CD14-positive monocyte (primary cell): ENCODE results near the gene SOX30. TPM values are rescaled to one million over a fixed set of nuclear protein-coding genes. Genes with fewer than 3 reads are reported as not detected.

Experiments used
- DNase-seq, 3 donors: peaks; one replicate each; pipeline ENCODE4 v3.0.0-alpha.2; 2011 to 2022
- H2AFZ ChIP-seq: 2 replicates; pipeline ENCODE4 v1.6.0; 2012; ENCODE audit warnings: mild to moderate bottlenecking, low read depth, low read length, inconsistent platforms; ENCODE audit not compliant: insufficient read depth, poor library complexity, severe bottlenecking
- H3K27ac ChIP-seq, 2 donors: 1 replicate in 1 of 2; 2 replicates in 1 of 2; pipeline ENCODE4 v1.5.1; 2012 to 2013; ENCODE audit warnings: low read length in 2 of 2, control low read depth in 1 of 2, inconsistent platforms in 1 of 2, low read depth in 1 of 2, mild to moderate bottlenecking in 1 of 2
- H3K27me3 ChIP-seq, 2 donors: one replicate each; pipeline versions ENCODE4 v1.6.0 to v1.6.1; 2011 to 2013; ENCODE audit warnings: low read length in 2 of 2; ENCODE audit not compliant: control insufficient read depth in 2 of 2, insufficient read depth in 2 of 2
- H3K36me3 ChIP-seq, 2 donors: replicated peaks in 1 of 2; 1 replicate in 1 of 2; 2 replicates in 1 of 2; pipeline versions ENCODE4 v1.5.1 to v1.6.1; 2012 to 2013; ENCODE audit warnings: low read length in 2 of 2, control low read depth in 1 of 2, inconsistent platforms in 1 of 2, mild to moderate bottlenecking in 1 of 2; ENCODE audit not compliant: insufficient read depth in 2 of 2, control insufficient read depth in 1 of 2
- H3K4me1 ChIP-seq, 2 donors: 1 replicate in 1 of 2; 2 replicates in 1 of 2; pipeline versions ENCODE4 v1.5.1 to v1.6.1; 2012 to 2013; ENCODE audit warnings: low read length in 2 of 2, control low read depth in 1 of 2, inconsistent platforms in 1 of 2, mild to moderate bottlenecking in 1 of 2, moderate library complexity in 1 of 2; ENCODE audit not compliant: insufficient read depth in 2 of 2, control insufficient read depth in 1 of 2
- H3K4me2 ChIP-seq: replicated peaks from 2 replicates; pipeline ENCODE3; 2012; ENCODE audit warnings: low read length, moderate library complexity, mild to moderate bottlenecking; ENCODE audit not compliant: poor library complexity, severe bottlenecking; ENCODE audit errors: extremely low read depth
- H3K4me3 ChIP-seq, 3 experiments: fragments of 200-600 bp in 1 of 3; sonication (generic) in 1 of 3; replicated peaks in 1 of 3; 1 replicate in 2 of 3; 2 replicates in 1 of 3; pipeline ENCODE4 v1.5.1; 2011 to 2013; ENCODE audit warnings: low read length in 3 of 3, mild to moderate bottlenecking in 3 of 3, control low read depth in 2 of 3, low read depth in 2 of 3, inconsistent platforms in 1 of 3, moderate library complexity in 1 of 3
- H3K79me2 ChIP-seq: 2 replicates; pipeline ENCODE4 v1.6.0; 2012; ENCODE audit warnings: mild to moderate bottlenecking, control low read depth, inconsistent platforms, low read length, moderate library complexity; ENCODE audit not compliant: insufficient read depth
- H3K9ac ChIP-seq: 2 replicates; pipeline ENCODE4 v1.6.0; 2017; ENCODE audit warnings: low read length, mild to moderate bottlenecking; ENCODE audit not compliant: insufficient read depth, poor library complexity, severe bottlenecking
- H3K9me3 ChIP-seq, 2 donors: replicated peaks in 1 of 2; 1 replicate in 1 of 2; 2 replicates in 1 of 2; pipeline versions ENCODE4 v1.5.1 to v1.6.1; 2012 to 2013; ENCODE audit warnings: low read length in 2 of 2, control low read depth in 1 of 2; ENCODE audit not compliant: control insufficient read depth in 1 of 2, insufficient read depth in 1 of 2
- H4K20me1 ChIP-seq: 2 replicates; pipeline ENCODE4 v1.6.0; 2012; ENCODE audit warnings: mild to moderate bottlenecking, low read length, control low read depth, moderate library complexity; ENCODE audit not compliant: insufficient read depth
- H3K27ac Mint-ChIP-seq, 7 donors: one replicate each; pipeline ENCODE4 v1.8.0; 2020; ENCODE audit warnings: mild to moderate bottlenecking in 7 of 7, mixed read lengths in 7 of 7, moderate library complexity in 6 of 7, inconsistent platforms in 2 of 7
- H3K27me3 Mint-ChIP-seq, 3 donors: one replicate each; pipeline ENCODE4 v1.8.0; 2021 to 2022; ENCODE audit warnings: low read depth in 3 of 3, mild to moderate bottlenecking in 3 of 3, mixed read lengths in 3 of 3, moderate library complexity in 3 of 3, inconsistent platforms in 1 of 3
- H3K36me3 Mint-ChIP-seq, 2 donors: one replicate each; pipeline ENCODE4 v1.8.0; 2020; ENCODE audit warnings: mixed read lengths in 2 of 2, inconsistent platforms in 1 of 2, mild to moderate bottlenecking in 1 of 2
- H3K4me1 Mint-ChIP-seq: one replicate; pipeline ENCODE4 v1.8.0; 2020; ENCODE audit warnings: mild to moderate bottlenecking, mixed read lengths
- H3K4me3 Mint-ChIP-seq, 2 donors: one replicate each; pipeline ENCODE4 v1.8.0; 2020; ENCODE audit warnings: mild to moderate bottlenecking in 2 of 2, mixed read lengths in 2 of 2, moderate library complexity in 1 of 2
- H3K9me3 Mint-ChIP-seq, 7 donors: one replicate each; pipeline ENCODE4 v1.8.0; 2020 to 2022; ENCODE audit warnings: mixed read lengths in 7 of 7, mild to moderate bottlenecking in 6 of 7, moderate library complexity in 6 of 7, inconsistent platforms in 2 of 7
- WGBS: methylation state at CpG from one replicate; pipeline ENCODE4 v1.1.5; 2013; ENCODE audit warnings: missing lambda C conversion rate; ENCODE audit not compliant: insufficient coverage; 5-methylcytosine and 5-hydroxymethylcytosine counted together
- intact Hi-C, 2 donors: fragments of 100-400 bp; cut with micrococcal nuclease; formaldehyde crosslinking; loops; one replicate each; pipeline versions ENCODE4 v1.15.0 to v1.15.1; 2023
- polyA plus RNA-seq, 3 donors: library from polyadenylated mRNA; depleted of rRNA in 1 of 3; unstranded in 2 of 3; stranded (reverse) in 1 of 3; fragments of 300-500 nt in 2 of 3; fragments of >200 nt in 1 of 3; fragmentation: Illumina TruSeq in 2 of 3; gene quantifications; 1 replicate in 2 of 3; 2 replicates in 1 of 3; pipeline ENCODE4 v1.2.3, GENCODE V29; 2012 to 2021
- TF ChIP-seq, protein P1 (sequence below): fragments of 200-600 bp; IDR thresholded peaks from one replicate; pipeline ENCODE4 v1.8.0; 2022; ENCODE audit warnings: antibody characterized with exemption, mild to moderate bottlenecking

SOX30 gene
- polyA plus RNA-seq, 3 donors = 0.03 to 0.22 (median 0.12) TPM

DNA sequence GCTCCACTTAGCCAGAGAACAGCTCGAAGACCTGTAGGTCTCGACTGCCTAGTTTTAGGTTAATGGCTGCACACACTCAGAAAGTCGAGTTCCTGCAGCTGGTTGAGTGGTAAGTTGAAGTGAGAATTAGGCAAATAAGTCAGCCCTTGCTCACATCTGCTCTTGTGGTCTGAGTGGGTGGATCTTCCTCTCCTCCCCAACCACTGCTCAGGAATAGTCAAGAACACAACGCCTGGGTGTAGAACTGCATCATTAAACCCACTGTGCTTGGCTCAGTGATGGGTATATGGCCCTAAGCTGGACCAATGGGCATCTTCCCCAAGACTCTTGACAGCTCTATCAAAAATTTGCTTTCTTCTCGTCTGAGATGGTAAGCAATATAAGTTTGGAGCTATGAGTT, 55.8 kb downstream of the SOX30 start:
- H3K27ac Mint-ChIP-seq = peak overlapping the region in 2 of 7 donors; percentile 10 to 71
- Histone ChIP-seq H3K9ac (no peak overlapping the region), H3K27ac (no peak overlapping the region), H2AFZ (no peak overlapping the region), H3K4me2 (no peak overlapping the region), H3K36me3 (no peaks in the 10 kb centered on the region), H3K4me1 (peaks cover 51 to 66% of the 10 kb centered on the region in 2 donors), H4K20me1 (no peaks in the 10 kb centered on the region), H3K4me3 (no peak overlapping the region), H3K27me3 (no peaks in the 10 kb centered on the region), H3K9me3 (no peaks in the 10 kb centered on the region), H3K79me2 (no peaks in the 10 kb centered on the region)
- H3K9me3 Mint-ChIP-seq = no peaks in the 10 kb centered on the region
- H3K36me3 Mint-ChIP-seq = peaks cover 3% of the 10 kb centered on the region in 2 donors
- 55% methylated on average over 2 of the region's 5 CpGs for WGBS
- TF ChIP-seq, protein P1, sequence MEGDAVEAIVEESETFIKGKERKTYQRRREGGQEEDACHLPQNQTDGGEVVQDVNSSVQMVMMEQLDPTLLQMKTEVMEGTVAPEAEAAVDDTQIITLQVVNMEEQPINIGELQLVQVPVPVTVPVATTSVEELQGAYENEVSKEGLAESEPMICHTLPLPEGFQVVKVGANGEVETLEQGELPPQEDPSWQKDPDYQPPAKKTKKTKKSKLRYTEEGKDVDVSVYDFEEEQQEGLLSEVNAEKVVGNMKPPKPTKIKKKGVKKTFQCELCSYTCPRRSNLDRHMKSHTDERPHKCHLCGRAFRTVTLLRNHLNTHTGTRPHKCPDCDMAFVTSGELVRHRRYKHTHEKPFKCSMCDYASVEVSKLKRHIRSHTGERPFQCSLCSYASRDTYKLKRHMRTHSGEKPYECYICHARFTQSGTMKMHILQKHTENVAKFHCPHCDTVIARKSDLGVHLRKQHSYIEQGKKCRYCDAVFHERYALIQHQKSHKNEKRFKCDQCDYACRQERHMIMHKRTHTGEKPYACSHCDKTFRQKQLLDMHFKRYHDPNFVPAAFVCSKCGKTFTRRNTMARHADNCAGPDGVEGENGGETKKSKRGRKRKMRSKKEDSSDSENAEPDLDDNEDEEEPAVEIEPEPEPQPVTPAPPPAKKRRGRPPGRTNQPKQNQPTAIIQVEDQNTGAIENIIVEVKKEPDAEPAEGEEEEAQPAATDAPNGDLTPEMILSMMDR = no peak
- peaks cover under 1 to 8% (median 2%) of the 10 kb centered on the region in 3 donors for H3K27me3 Mint-ChIP-seq
- H3K4me3 Mint-ChIP-seq = no peak overlapping the region
- peaks cover 56% of the 10 kb centered on the region for H3K4me1 Mint-ChIP-seq
- peak in 1 of 3 donors; percentile 39 for DNase-seq
- intact Hi-C loops = loop anchor here in 1 of 2 donors (2.0 kb wide), 1 partner anchor 26 kb away; no protein-coding TSS in a partner anchor

DNA sequence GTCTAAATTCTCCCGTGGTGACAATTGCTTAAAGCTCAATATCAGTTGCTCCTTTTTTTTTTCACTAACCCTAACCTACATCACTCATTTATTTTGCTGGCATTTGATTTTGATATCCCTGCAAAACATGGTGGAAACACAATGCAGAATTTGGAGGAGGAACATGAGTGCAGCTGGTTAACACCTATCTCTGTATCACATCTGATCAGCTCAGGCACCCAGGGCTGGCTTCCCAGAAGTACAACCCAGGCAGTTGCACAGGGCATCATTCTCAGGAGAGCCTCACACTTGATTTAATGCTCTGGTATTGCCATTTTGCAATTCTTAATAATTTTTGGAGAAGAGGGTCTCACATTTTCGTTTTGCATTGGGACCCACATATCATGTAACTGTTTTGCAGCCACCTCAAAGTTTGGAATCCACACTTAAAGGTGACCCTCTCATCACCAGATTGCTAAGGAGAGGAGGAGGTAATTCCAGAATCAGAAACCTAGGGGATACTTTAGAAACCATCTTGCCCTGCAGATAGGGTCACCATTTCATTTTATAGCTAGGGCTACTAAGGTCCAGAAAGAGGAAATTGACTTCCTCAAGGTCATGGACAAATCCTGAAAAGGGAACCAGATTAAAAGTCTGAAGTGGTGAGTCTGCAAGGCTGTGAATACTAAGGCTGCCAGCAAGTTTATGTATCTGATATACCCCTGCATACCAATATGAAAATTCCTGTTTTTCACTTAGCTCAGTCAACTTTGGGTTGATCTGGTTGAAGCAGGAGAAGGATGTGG, 57.4 kb downstream of the SOX30 start:
- H3K4me2 ChIP-seq = no peak overlapping the region
- H3K4me3 Mint-ChIP-seq = no peak overlapping the region
- no peaks in the 10 kb centered on the region for H3K9me3 ChIP-seq
- no peaks in the 10 kb centered on the region for H3K79me2 ChIP-seq
- peak overlapping the region in 1 of 2 donors; percentile 15 for H3K27ac ChIP-seq
- H3K4me1 Mint-ChIP-seq = peaks cover 51% of the 10 kb centered on the region
- WGBS = no CpG with 5 or more reads among the region's 2 CpGs
- peak overlapping the region in 6 of 7 donors; percentile 23 to 82 (median 42) for H3K27ac Mint-ChIP-seq
- intact Hi-C loops = no loop called here
- peaks cover 2 to 3% of the 10 kb centered on the region in 2 donors for H3K36me3 Mint-ChIP-seq
- DNase-seq = peak; percentile 56 to 79 (median 78)
- H2AFZ ChIP-seq = no peak overlapping the region
- H3K27me3 ChIP-seq = no peaks in the 10 kb centered on the region
- no peak overlapping the region for H3K9ac ChIP-seq
- H3K9me3 Mint-ChIP-seq = no peaks in the 10 kb centered on the region
- H3K27me3 Mint-ChIP-seq = peaks cover 2 to 6% (median 3%) of the 10 kb centered on the region in 3 donors
- H3K4me1 ChIP-seq = peaks cover 44 to 59% of the 10 kb centered on the region in 2 donors
- peak overlapping the region in 1 of 3 experiments; percentile 19 for H3K4me3 ChIP-seq
- no peaks in the 10 kb centered on the region for H3K36me3 ChIP-seq
- TF ChIP-seq, protein P1 = no peak
- no peaks in the 10 kb centered on the region for H4K20me1 ChIP-seq
